NCI-H146 treated with DMSO at 0.1 percent for 48 hours (cell line): Measurements from ENCODE around the gene GADD45A.

Source experiments
- DNase-seq: peaks from one replicate; lab custom pipeline; 2025; ENCODE audit not compliant: unreplicated experiment; lab: John Stamatoyannopoulos, UW

The GADD45A gene

GRCh38 chr1:67666636-67667035, 18.4 kb upstream of the GADD45A start:
- no peak for DNase-seq

- peak; percentile 10 for DNase-seq
These were observed 16.3 kb upstream of the GADD45A start for GRCh38 chr1:67668660-67669059.

GRCh38 chr1:67672260-67672803, 12.7 kb upstream of the GADD45A start:
- no peak for DNase-seq

- DNase-seq: no peak
These were observed 11.4 kb upstream of the GADD45A start for GRCh38 chr1:67673468-67674201.

- peak; percentile 29 for DNase-seq
These were observed 10.6 kb upstream of the GADD45A start for GRCh38 chr1:67674260-67675011.

GRCh38 chr1:67675800-67676199, 9.2 kb upstream of the GADD45A start:
- no peak for DNase-seq

GRCh38 chr1:67676287-67676686, 8.7 kb upstream of the GADD45A start:
- no peak for DNase-seq

GRCh38 chr1:67676946-67677345, 8.1 kb upstream of the GADD45A start:
- DNase-seq: no peak

- no peak for DNase-seq
These were observed 7.6 kb upstream of the GADD45A start for GRCh38 chr1:67677408-67677807.

- no peak for DNase-seq
These were observed 7.1 kb upstream of the GADD45A start for GRCh38 chr1:67677930-67678329.

- no peak for DNase-seq
These were observed 5.3 kb upstream of the GADD45A start for GRCh38 chr1:67679691-67680090.

GRCh38 chr1:67680486-67680885, 4.5 kb upstream of the GADD45A start:
- no peak for DNase-seq

- DNase-seq: no peak
These were observed 2.3 kb upstream of the GADD45A start for GRCh38 chr1:67682659-67683197.

- no peak for DNase-seq
These were observed 1.7 kb upstream of the GADD45A start for GRCh38 chr1:67683316-67683715.

- no peak for DNase-seq
These were observed 1.1 kb upstream of the GADD45A start for GRCh38 chr1:67683766-67684525.

- DNase-seq: peak; percentile 49
These were observed 405 bp upstream of the GADD45A start for GRCh38 chr1:67684526-67685066.

GRCh38 chr1:67685558-67686266, 711 bp downstream of the GADD45A start:
- peak; percentile 24 for DNase-seq

- DNase-seq: peak; percentile 86
These were observed 1.5 kb downstream of the GADD45A start for GRCh38 chr1:67686267-67687197.

- peak; percentile 27 for DNase-seq
These were observed 2.2 kb downstream of the GADD45A start for GRCh38 chr1:67687198-67687545.
